K562 (cell line): Measurements from ENCODE around the gene TAF8.
"Not testable (repeated sequence)": the region's sequence is repeated elsewhere in the genome, so short reads cannot be mapped to it uniquely, and the experiment has no call there.

Experiments used
- CTCFL ChIP-seq: IDR thresholded peaks from 2 replicates; pipeline ENCODE4 v1.6.1; 2011; ENCODE audit warnings: borderline replicate concordance, low read depth, mild to moderate bottlenecking, moderate library complexity, low read length; ENCODE audit not compliant: insufficient read depth, poor library complexity, severe bottlenecking
- GABPB1 ChIP-seq: sonication (generic); formaldehyde crosslinking; IDR thresholded peaks from 2 replicates; pipeline ENCODE4 v1.8.0; 2022; ENCODE audit warnings: mild to moderate bottlenecking, missing genetic modification reagents
- IRF9 ChIP-seq: fragments of 450-650 bp; IDR thresholded peaks from 2 replicates; pipeline ENCODE4 v1.6.1; 2016; ENCODE audit warnings: missing biosample characterization, missing genetic modification characterization
- LEF1 ChIP-seq: fragments of 450-650 bp; IDR thresholded peaks from 2 replicates; pipeline ENCODE4 v1.6.1; 2016; ENCODE audit warnings: mild to moderate bottlenecking
- POLR2A ChIP-seq: fragments of 450-650 bp; conservative IDR thresholded peaks from 2 replicates; pipeline ENCODE4 v1.6.1; 2016
- RFX5 ChIP-seq: IDR thresholded peaks from 2 replicates; pipeline ENCODE4 v1.6.1; 2011; ENCODE audit warnings: low read depth, mild to moderate bottlenecking, improper control_type of control experiment, low read length
- TCF7 ChIP-seq: sonication (generic); IDR thresholded peaks from 2 replicates; pipeline ENCODE4 v1.6.1; 2016; ENCODE audit warnings: antibody characterized with exemption, borderline replicate concordance
- USF2 ChIP-seq: sonication (generic); formaldehyde crosslinking; IDR thresholded peaks from 2 replicates; pipeline ENCODE4 v1.5.0; 2020; ENCODE audit warnings: missing genetic modification reagents
- ZKSCAN3 ChIP-seq: fragments of 250-450 bp; sonication (Bioruptor Pico); IDR thresholded peaks from 2 replicates; pipeline ENCODE4 v1.4.0; 2020
- ZNF407 ChIP-seq: fragments of 450-650 bp; IDR thresholded peaks from 2 replicates; pipeline ENCODE4 v1.6.1; 2016; ENCODE audit warnings: low read depth

- TF ChIP-seq TCF7; POLR2A; IRF9 (tag); CTCFL; RFX5; ZKSCAN3 (CRISPR knock-in tag); ZNF407; LEF1; USF2 (CRISPR knock-in tag); GABPB1 (CRISPR knock-in tag): not testable (repeated sequence)
Measured at GRCh38 chr6:42008138-42008528, 42.2 kb upstream of the TAF8 start.
